GM21423 (cell line): ENCODE data around the gene SEMA5A.

ENCODE experiments used
- ATAC-seq: cut with Tn5 transposase; IDR thresholded peaks from one replicate; pipeline ENCODE4 v1.9.1; 2021; ENCODE audit warnings: mild to moderate bottlenecking, moderate library complexity; ENCODE audit not compliant: unreplicated experiment

Gene SEMA5A, protein sequence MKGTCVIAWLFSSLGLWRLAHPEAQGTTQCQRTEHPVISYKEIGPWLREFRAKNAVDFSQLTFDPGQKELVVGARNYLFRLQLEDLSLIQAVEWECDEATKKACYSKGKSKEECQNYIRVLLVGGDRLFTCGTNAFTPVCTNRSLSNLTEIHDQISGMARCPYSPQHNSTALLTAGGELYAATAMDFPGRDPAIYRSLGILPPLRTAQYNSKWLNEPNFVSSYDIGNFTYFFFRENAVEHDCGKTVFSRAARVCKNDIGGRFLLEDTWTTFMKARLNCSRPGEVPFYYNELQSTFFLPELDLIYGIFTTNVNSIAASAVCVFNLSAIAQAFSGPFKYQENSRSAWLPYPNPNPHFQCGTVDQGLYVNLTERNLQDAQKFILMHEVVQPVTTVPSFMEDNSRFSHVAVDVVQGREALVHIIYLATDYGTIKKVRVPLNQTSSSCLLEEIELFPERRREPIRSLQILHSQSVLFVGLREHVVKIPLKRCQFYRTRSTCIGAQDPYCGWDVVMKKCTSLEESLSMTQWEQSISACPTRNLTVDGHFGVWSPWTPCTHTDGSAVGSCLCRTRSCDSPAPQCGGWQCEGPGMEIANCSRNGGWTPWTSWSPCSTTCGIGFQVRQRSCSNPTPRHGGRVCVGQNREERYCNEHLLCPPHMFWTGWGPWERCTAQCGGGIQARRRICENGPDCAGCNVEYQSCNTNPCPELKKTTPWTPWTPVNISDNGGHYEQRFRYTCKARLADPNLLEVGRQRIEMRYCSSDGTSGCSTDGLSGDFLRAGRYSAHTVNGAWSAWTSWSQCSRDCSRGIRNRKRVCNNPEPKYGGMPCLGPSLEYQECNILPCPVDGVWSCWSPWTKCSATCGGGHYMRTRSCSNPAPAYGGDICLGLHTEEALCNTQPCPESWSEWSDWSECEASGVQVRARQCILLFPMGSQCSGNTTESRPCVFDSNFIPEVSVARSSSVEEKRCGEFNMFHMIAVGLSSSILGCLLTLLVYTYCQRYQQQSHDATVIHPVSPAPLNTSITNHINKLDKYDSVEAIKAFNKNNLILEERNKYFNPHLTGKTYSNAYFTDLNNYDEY

DNA sequence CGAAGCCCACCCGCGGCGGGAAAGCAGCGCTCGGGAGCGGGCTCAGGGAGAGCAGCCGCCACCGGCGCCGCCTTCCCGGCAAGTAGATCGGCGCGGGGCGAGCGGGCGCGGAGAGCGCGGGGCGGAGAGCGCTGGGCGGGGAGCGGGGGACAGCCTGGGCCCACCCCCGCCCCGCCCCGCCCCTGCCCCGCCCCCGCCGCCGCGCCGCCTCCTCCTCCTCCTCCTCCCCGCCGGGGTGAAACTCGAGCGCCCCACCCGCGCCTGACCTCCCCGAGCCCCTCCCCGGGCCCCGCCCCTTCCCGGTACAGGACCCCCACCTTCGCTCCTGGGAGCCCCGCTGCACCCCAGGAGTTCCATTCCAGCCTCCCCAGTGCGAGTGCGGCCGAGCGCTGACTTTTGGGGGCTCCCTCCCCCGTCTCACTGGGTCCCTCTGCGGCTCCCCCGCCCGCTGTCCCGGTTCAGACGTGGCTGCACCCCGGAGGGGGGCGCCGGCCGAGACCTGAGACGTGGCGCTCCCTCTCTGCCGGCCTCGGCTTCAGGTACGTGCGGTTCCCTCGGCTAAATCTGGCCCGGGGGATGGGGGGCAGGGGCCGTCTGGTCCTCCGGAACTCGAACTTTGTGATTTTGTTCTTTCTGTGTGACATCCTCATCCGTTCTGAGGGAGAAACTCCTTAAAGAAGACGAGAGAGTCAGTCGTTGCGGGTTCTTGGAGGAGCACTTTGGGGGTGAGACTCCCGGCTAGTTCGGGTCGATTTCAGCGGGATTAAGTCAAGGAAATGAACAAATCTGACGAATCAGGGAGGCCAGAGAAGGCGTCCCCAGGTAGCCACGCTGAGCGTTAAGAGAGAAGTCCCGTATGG lies at the start of gene SEMA5A:
SEMA5A (minus strand) TSS at position 84 of the 860 bp plus-strand sequence. CDS start 166,129 bp downstream, outside the sequence.
- no peak for ATAC-seq

DNA sequence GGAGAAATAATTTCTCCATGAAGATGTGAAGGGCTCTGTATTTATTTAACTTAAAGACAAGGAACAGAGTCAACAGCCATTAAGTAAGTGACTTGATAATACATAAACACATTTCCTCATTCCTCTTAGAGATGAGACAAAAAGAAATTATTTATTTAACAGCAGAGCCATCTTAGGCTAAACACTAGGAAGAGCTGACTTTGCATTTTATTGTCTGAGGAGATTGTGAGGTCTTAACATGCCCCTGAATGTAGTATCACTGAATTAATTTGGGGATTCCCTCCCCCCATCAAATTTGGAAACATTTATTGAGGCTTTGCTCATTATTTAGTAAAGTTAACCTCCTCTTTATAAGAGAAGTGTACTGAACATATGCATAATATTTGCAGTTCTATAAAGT lies 49.0 kb upstream of the SEMA5A start:
- ATAC-seq, result no peak

DNA sequence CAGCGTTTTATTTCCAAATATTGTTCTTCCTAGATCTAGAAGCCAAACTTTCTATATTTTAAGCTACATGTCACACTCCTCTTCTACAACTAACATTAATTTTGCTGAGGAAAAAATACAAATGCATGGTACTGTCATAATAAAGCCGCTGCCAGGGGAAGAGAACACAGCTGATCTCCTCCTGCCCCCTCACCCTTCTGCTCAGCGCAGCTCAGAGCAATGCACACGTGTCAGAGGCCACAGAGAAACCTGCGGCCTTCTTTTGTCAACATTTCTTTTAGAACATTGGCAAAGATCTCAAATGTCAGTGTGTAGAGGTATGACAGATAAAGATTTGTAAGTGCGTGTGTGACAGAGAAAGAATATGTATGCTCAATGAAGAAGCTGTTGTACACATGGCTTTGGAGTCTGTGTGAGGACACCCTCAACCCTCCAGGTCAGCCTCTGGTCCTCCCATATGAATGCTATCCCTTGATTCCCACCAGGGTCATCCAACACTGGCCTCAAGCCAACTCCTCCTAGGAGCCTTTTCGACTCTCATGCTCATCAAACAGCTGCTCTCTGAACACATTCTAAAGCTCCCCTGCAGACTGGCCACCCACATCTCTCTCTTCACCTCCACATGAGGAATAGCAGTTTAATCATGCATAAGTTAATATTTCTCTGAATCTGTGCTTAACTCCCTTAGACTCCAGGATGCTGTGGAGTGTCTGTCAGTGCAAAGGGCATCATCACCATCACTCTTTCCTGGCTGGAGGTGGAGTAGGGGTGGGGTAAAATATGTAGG lies 43.4 kb upstream of the SEMA5A start:
- no peak for ATAC-seq

DNA sequence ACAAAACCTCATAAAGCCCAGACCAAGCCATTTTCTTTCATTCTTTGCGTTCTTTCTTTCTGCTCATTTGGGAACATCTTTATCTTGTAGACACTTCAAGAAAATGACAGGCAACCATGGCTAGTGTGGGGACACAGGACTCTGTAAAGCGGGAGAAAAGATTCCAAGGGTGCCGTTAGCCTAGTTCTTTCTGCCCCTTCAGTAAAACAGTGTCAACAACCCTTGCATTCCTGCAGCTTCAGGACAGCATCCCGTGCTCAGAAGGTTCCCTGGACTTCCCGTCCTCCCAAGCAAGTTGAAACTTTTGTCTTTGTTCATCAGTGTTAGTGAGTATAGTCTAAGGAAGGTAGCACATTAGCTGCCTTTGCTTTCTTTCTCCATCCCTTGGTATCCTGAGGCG lies 42.4 kb upstream of the SEMA5A start:
- ATAC-seq, result no peak

DNA sequence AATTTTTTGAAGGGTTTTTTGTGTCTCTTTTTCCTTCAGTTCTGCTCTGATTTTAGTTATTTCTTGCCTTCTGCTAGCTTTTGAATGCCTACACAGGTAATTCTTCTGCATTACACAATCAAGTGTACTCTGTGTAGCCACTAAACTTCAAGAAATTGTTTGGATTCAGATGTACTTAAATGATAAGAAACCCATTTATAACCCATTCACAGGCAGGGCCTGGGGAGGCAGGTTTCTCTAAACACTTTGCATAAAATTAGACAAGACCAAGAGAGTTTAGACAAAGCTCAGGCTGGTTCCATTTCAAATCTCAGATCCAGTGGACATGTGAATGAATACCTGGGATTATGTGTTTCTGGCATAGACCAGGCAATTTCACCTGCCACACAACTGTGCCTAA lies 41.3 kb upstream of the SEMA5A start:
- ATAC-seq, result no peak

DNA sequence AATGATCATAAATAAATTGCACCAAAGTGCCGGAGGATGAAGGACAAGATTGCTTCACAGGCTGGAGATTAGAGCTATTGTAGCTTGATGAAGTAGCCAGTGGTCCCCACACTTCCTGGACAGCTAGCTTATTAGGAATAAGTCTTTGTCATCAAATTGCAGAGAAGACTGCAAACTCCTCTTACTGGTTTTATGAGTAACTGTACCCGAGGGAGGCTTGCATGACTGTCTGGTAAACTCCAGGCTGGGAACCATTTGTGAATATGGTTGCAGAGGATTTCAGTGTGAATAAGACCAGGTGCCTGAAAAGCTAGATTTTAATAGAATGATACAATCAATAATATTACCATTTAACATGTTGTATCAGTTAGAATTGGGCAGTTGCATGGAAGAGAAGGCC lies 36.5 kb upstream of the SEMA5A start:
- ATAC-seq, result no peak

DNA sequence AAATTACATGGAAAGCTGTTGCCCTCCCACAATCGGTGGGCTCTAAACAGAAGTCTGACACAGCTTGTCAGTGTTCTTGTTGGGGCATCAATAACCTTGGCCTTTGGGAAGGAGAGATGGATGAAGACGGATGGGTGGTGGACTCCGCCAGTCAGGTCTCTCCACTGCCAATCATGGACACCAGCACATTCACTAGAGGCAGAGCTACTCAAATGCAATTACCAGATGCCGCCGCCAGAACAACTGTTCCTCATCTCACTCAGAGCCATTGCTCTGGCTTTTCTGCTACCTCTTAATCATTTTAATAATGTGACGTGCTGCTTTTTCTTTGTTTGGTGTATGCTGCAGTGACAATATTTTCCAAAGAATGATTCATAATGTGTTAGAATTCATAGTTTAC lies 27.9 kb upstream of the SEMA5A start:
- no peak for ATAC-seq

DNA sequence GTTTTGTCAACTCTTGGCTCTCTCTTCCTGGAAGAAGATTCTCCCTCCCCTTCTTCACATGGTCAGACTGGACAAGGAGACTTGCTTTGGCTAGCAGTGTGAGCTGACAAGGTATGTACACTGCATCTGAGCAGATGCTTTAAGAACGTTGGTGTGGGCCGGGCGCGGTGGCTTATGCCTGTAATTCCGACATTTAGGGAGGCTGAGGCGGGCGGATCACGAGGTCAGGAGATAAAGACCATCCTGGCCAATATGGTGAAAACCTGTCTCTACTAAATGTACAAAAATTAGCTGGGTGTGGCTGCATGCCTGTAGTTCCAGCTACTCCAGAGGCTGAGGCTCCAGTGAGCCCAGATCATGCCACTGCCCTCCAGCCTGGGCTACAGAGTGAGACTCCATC lies 26.4 kb upstream of the SEMA5A start:
- no peak for ATAC-seq

DNA sequence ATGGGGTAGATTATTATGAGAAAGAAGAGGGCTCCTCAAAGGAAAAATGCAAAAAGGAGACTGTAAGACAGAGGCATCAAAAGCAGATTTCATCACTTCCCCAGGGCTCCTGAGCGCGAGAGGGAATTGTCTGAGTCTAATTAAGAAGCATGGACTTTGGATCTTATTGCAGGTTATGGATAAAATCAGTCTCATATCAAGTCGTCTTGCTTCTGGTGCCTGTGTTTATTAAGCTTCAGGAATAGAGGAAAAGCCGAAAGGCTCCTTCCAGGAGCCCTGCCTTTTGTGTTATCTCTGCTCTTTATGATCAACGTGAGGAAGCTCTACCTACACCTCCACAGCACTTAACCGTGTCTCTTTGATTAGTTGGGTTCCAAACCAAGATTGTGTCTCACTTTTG lies 25.0 kb upstream of the SEMA5A start:
- ATAC-seq, result no peak

DNA sequence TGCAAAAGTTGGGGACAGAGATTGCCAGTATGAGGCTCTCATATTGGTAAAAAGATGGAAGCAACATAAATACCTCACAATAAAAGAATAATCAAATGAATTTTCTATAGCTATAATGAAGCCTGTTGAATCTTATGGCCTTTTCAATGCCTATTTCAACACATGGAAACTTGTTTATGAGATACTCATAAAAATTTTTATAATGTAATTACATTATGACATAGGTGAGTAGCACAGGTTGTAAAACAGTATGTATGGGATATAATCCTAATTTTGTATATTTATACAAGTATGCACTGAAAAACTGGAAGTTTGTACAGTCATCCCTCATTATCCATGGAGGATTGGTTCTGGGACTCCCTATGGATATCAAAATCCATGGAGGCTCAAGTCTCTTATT lies 21.2 kb upstream of the SEMA5A start:
- ATAC-seq, result no peak

DNA sequence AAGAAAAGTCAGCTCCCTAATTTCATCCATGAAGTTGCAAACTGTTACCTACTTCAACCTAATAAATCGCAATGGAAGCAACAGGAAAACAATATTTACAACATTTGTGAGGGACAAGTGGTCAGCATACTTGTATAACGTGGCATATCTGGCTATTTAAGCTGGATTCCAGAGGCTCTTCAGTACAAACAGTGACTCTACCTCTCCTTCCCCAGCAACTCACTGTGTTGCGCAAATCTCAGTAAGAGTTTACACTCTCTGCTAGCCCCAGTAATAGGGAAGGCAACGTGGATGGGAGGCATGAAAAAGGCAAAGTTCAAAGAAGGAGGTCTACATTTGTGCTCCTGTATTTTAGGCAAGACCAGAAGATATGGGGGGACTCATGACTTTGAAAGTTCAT lies 18.9 kb upstream of the SEMA5A start:
- no peak for ATAC-seq

DNA sequence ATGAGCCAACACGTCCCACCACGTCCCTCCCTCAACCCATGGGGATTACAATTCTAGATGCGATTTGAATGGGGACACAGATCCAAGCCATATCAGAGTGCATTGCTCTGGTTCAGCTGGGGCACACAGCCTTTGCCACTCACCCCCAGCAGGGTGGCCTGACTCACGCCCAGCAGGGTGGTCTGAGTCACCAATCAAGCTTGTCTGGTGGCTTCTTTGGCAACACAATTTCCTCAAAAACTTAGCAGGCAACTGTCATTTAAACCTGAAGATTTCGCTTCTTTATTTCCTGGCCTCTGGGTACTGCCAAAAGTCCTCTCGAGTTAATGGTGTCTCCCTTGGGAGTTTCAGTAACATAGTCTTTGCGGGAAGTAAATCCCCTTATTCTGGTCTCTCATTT lies 16.3 kb upstream of the SEMA5A start:
- ATAC-seq, result no peak

DNA sequence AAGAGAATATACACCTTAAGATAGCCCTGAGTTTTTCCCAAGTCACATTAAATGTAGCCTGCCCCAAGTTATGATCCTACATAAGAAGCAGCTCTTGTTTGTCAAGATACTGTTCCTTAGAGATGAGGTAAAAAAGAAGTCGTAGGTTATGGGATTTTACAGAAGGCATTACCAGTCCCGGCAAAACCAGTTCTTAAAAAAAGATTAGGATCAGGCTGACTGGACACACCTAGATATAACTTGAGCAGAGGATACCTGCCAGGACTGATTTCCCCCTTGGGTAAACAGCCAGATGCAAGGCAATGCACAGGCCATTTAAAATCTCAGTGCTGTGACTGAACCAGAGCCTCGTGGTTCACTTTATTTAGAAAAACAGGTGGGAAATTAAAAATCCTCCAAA lies 14.1 kb upstream of the SEMA5A start:
- ATAC-seq, result no peak

DNA sequence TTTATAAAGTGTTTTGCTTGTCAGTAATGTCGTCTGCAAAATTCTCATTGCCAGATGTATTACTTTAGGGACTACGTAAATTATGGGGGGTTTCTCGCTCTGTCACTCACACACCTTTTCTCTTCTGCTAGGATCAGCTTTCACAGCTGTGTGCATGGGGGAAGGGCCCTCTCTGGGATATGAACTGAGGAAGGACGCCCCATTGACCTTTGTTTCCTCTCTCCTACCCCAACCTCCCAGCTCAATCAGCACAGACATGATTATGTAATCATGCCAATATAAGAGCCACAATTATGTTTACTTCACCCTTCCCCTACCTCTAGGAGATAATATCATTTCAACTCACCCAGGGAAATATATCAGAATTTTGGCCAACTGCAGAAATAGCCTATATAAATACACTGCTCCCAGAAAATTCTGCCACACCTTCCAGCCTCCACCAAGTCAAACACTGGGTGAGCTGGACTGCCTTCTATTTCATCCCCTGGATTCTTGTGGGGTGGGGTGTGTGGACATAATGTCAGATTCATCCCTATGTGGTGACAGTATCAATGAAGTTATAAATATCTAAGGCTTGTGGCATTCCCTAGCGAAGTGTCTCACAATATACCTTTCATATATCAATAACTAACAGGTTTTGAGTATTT lies 12.6 kb upstream of the SEMA5A start:
- ATAC-seq, result no peak

DNA sequence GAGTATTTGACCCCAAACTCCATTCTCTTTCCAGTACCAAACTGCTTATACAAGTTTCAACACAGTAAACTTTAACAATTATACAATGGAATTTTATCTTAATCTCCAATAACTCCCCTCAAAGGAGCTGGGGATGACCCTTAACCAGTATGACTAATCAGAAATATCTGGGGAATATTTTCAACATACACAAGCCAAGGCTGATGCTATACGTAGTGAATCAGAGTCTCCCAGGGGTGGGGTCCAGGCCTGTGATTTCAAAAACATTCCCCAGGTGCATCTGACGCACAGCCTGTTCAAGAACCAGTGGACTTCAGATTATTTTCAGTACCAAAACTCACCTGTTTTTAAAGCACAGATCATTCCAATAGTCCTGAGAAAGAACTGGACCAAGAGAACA lies 11.8 kb upstream of the SEMA5A start:
- ATAC-seq, result no peak

DNA sequence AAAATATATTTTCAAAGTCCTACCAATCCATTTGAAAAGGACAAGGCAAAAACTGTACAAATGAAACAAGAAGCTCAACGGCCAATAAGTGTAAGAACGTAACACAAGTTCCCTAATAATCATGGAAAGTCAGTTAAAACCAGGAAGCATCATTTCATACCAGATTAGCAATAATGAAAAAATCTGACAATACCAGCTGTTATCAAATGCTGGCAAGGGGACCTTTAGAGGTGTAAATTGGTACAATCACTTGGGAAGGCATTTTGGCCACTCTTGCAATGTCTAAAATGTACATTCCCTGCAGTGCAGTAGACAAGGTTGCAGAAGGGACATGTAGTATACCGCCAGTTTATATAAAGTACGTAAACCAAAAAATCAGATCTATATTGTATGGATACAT lies 10.1 kb upstream of the SEMA5A start:
- ATAC-seq, result no peak

DNA sequence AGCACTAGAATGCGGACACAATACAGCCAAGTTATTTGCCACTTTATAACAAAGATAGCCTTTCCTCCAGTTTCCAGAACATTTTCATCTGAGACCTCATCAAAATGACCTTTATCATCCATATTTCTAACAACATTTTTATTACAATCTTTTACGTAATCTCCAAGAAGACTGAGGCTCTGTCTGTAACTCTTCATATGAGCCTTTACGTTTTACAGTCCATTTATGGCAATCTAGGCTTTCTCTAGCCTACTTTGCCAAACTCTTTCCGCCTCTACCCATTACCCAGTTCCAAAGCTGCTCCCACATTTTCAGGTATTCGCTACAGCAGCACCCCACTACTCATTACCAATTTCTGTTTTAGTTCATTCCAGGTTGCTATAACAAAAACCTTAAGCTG lies 8.2 kb upstream of the SEMA5A start:
- no peak for ATAC-seq

DNA sequence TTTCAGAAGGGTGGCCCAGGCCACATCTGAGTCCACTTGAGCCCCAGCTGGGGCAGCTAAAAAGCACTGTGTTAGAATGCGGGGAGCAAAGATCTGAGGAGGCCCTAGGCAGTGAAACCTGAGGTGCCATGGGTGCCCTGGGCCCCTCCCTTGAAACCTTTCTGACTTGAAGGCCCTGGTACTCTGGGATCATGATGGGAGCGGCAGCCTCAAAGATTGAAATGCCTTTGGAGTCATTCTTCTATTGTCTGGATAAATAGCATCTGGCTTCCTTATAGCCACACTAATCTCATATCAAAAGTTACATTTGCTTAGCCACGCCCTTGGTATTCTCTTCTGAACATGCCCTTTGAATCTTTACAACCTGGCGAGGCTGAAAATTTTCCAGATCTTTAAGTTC lies 7.7 kb upstream of the SEMA5A start:
- ATAC-seq, result no peak
